HG03139 (cell line): Measurements from ENCODE around the gene ZNF584.
"Not testable (repeated sequence)": the region's sequence is repeated elsewhere in the genome, so short reads cannot be mapped to it uniquely, and the experiment has no call there.

Experiments used
- ATAC-seq: cut with Tn5 transposase; IDR thresholded peaks from one replicate; pipeline ENCODE4 v1.9.1; 2021; ENCODE audit not compliant: unreplicated experiment

Gene ZNF584

GRCh38 chr19:58403920-58404478 is 4.5 kb upstream of the ZNF584 start:
- not testable (repeated sequence) for ATAC-seq

- no peak for ATAC-seq
These were observed 1.4 kb upstream of the ZNF584 start for GRCh38 chr19:58406818-58407657.

DNA sequence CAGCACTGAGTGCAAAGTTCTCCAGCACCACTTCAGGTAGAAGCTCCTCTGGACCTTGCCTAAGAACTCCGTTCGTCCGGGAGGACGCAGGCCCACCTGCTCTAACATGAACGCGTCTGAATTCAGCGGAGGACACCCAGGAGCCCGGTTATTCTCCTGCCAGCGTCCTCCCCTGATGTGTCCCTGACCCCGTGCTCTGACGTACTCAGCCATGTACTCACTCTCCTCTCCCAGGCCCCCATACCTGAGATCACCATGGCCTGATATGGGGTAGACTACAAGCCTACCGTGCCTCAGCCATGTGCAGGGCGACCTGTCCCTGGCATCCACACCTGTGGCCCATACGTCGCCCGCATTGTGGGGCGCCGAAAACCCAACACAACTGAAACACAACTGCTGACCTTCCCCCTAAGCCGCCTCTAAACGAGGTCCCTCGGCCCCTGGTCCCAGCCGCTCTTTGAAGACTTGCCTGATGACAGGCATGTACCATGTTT is 744 bp upstream of the ZNF584 start:
- no peak for ATAC-seq

GRCh38 chr19:58409010-58409790 is 751 bp downstream of the ZNF584 start:
- ATAC-seq, result no peak

- ATAC-seq, result no peak
These were observed 8.2 kb downstream of the ZNF584 start for GRCh38 chr19:58416604-58417003.

GRCh38 chr19:58417071-58417470 is 8.6 kb downstream of the ZNF584 start:
- no peak for ATAC-seq

DNA sequence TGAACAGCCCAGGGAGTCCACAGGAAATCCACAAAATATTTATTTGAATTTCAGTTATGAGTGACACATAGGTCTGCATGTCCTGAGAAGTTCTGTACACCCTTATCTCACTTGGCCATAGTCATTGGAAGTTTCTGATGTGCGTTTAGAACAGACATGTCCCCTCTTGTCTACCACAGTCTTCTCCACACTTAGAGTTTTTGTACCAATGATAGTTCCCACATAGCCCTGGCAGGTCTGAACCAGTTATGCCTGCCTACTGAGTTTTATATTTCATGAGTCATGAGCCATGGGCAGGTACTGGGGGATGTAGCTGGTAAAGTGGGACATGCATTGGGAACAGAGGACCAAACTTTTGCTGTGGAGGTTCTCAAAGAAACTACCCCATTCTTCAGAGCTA is 20.2 kb downstream of the ZNF584 start:
- ATAC-seq, result no peak

DNA sequence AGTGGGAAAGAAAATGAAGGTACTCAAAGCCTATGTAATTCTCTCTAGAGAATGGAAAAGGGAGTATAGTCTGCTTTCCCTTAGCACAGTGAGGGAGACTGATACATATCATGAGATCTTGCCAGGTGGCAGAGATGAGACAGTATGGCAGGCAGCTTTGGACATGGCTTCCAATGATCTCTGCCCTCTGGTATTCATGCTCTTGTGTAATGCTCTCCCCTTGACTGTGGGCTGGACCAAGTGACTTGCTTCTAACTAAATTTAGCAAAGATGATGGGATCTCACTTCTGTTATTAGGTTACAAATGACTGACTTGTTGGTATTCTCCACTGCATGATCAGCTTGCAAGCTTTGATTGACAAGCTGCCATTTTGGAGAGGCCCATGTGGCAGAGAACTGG is 21.3 kb downstream of the ZNF584 start:
- no peak for ATAC-seq

DNA sequence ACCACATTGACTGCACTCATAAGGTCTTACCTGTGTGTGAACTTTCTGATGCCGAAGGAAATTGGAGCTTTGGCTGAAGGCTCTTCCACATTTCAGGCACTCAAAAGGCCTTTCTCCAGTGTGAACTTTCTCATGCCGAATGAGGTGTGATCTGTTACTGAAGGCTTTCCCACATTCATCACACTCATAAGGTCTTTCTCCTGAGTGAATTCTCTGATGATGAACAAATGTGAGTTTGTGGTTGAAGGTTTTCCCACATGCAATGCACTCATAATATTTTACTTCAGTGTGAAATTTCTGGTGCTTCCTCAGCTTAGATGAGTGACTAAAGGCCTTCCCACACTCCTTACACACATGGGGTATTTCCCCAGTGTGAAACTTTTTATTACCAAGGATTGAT is 25.8 kb downstream of the ZNF584 start:
- ATAC-seq, result no peak

DNA sequence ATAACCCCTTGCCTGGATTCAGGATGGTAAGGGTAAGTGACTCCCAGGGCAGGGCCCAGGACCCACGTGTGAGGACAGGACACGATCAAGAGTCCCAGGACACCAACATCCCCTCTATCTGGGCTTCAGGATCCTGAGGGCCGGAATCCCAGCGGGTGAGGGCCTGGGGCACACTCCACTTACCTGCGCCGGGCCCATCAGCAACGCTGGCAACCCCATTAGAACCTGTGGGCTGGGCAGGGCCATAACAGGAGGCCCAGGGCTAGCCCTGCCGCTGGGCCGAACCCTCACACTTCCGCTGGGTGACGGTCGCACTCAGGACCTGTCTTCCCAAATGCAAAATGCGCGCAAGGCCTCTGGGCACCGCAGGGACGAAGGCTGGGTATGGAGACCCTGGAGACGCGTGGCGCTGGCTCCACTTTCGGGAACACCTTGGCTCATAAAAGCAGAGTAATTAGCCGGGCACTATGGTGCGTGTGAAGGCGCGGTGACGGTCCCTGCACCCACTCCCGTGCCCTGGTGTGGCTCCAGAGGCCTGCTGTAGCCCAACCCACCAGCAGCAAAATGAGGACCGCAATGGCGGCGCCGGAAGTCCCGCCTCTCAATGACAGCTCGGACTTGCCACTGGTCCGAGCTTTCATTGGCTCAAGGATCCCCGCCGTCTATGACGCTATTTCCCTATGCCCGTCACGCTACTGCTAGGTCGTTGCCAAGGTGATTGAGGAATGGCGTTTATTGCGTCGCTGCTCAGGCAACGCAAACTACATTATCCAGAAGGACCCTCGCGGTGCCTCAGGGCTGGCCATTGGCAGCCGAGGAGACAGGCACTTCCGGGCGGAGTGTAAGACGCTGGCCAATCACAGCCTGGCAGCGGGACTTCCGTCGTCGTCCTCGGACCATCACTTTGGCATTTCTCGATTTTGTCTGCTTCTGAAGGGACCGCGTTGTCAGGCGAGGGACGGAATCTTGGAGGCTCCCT is 31.4 kb downstream of the ZNF584 start, which contains the start of gene ZNF132:
ZNF132 (minus strand) TSS at position 578 of the 979 bp plus-strand sequence; CDS start at position 246, 332 bp downstream.
- peak; percentile 93 for ATAC-seq

DNA sequence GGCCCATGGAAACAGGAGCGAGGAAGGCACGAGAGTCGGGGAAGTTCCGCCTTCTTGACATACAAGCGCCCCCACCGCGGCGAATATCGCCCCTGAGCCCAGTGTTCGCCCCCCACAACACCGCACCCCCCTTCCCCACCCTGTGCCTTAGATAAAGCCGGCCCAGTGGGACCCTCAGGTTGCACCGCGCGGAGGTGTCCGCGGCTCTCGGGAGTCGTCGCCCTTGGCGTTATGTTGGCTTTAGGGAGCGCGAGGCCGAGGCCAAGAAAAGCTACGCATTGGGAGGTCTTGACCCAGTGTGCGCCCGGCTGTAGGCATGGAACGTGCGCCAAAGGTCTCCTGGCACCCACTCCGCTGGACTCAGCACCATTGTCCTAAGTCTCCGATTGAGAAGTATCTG is 32.1 kb downstream of the ZNF584 start:
- ATAC-seq, result no peak

GRCh38 chr19:58442986-58443385 is 34.5 kb downstream of the ZNF584 start:
- ATAC-seq, result not testable (repeated sequence)

- ATAC-seq, result not testable (repeated sequence)
These were observed 40.4 kb downstream of the ZNF584 start for GRCh38 chr19:58448860-58449259.

GRCh38 chr19:58449980-58450379 is 41.5 kb downstream of the ZNF584 start:
- not testable (repeated sequence) for ATAC-seq

DNA sequence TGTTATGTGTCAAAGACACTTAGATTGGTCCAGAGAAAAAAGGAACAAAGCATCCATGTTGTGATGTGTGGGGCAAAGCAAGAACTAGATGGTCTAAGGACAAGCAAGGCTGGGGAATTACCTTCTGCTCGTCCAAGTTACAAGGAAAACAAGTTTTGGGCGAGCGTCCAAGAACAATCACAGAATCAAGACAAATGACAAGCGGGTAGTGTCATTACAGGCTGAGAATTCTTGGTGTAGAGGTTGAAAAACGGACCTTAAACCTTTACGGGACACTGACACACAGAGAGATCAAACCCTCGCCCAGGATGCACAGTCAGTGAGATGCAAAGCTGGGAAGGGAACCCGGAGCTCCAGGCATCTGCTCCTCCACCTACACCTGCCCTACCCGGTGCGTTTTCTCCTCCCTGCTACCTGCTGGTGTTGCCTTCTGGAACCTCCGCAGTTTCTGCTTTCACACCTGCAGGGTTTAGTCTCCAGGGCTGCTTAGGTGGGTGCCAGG is 42.5 kb downstream of the ZNF584 start:
- no peak for ATAC-seq

GRCh38 chr19:58451358-58452101 is 43.1 kb downstream of the ZNF584 start, which contains the start of gene ZNF324B:
TSS of gene ZNF324B (plus strand) at chr19:58451622. CDS start at chr19:58453702, 2,080 bp downstream.
- peak; percentile 92 for ATAC-seq

- ATAC-seq, result no peak
These were observed 45.3 kb downstream of the ZNF584 start for GRCh38 chr19:58453743-58454142.

DNA sequence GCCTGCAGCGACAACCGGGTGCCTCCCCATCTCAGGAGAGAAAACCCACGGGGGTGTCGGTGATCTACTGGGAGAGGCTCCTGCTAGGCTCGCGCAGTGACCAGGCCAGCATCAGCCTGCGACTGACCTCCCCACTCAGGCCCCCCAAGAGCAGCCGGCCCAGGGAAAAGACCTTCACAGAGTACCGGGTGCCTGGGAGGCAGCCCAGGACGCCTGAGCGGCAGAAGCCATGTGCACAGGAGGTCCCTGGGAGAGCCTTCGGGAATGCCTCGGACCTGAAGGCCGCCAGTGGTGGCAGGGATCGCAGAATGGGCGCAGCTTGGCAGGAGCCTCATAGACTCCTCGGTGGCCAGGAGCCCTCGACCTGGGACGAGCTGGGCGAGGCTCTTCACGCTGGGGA is 46.9 kb downstream of the ZNF584 start:
- no peak for ATAC-seq

DNA sequence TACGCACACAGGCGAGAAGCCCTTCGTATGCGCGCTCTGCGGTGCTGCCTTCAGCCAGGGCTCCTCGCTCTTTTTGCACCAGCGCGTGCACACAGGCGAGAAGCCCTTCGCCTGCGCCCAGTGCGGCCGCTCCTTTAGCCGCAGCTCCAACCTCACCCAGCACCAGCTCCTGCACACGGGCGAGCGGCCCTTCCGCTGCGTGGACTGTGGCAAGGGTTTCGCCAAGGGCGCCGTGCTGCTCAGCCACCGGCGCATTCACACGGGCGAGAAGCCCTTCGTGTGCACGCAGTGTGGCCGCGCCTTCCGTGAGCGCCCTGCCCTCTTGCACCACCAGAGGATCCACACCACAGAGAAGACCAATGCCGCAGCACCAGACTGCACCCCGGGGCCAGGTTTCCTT is 47.7 kb downstream of the ZNF584 start:
- ATAC-seq, result no peak
